ENCODE data around the gene KCNA3.

- no peak for TF ChIP-seq EZH2 (IDR thresholded peaks at IDR 0.05)
- no peak for TF ChIP-seq POLR2AphosphoS5 (IDR thresholded peaks at IDR 0.05; ENCODE audit: borderline replicate concordance, low read depth, low read length)
Measured at GRCh38 chr1:110631836-110632620, 42.7 kb downstream of the KCNA3 start.

All from SK-N-MC (cell line).